OCI-M2 (cell line): Measurements from ENCODE around the gene TSPAN10.

ENCODE experiments used
- DNase-seq: peaks from one replicate; lab custom pipeline; 2025; ENCODE audit not compliant: unreplicated experiment; lab: John Stamatoyannopoulos, UW

Gene TSPAN10

DNA sequence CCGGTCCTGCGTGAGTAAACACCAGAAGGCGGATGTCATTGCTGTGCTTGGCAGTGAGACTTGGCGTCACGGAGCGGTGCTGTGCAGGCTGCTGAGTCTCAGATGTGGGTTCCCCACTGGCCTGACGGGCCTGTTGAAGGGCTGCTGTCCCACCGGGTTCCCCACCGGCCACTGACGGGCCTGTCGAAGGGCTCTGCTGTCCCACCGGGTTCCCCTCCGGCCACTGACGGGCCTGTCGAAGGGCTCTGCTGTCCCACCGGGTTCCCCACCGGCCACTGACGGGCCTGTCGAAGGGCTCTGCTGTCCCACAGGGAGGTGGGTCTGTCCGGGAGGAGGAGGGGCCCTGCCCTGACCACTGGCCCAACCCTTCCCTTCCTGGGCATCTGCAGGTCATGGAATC is 49.6 kb downstream of the TSPAN10 start:
- no peak for DNase-seq

- no peak for DNase-seq
These were observed 51.0 kb downstream of the TSPAN10 start for GRCh38 chr17:81687770-81688541.

GRCh38 chr17:81688616-81689015 is 51.6 kb downstream of the TSPAN10 start:
- no peak for DNase-seq

GRCh38 chr17:81690066-81690465 is 53.1 kb downstream of the TSPAN10 start:
- DNase-seq = no peak

- DNase-seq = no peak
These were observed 53.6 kb downstream of the TSPAN10 start for GRCh38 chr17:81690549-81690948.

DNA sequence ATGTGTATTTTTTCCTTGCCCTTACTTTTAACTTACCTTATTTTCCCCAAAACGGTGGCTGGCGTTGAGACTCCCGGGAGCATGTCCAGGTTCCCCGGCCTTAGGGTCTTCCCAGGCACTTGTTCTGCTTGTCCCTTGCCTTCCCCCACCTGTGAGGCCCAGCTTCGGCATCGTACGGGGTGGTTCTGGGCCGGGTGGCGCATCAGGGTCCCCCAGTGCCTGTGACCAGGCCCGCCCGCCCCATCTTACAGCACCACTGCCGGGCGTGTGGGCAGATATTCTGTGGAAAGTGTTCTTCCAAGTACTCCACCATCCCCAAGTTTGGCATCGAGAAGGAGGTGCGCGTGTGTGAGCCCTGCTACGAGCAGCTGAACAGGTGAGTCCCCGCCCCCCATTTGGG is 54.2 kb downstream of the TSPAN10 start:
- no peak for DNase-seq

DNA sequence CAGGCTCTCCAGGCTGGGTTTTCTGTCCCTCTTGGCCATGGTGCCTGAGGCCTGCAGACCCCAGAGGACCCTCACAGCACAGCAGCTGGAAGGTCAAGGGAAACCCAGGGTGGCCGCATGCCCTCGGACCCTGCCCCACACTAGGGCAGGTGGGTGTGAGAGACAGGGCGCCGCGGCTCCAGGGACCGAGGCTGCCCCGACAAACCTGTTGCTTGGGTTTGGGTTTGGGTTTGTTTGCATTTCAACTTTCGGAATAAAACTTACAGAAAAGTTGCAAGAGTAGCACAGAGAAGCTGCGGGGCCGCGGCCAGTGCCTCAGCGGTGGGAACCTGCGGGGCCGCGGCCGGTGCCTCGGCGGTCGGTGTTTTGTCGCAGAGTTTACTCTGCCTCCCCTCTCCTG is 54.6 kb downstream of the TSPAN10 start:
- DNase-seq = no peak

DNA sequence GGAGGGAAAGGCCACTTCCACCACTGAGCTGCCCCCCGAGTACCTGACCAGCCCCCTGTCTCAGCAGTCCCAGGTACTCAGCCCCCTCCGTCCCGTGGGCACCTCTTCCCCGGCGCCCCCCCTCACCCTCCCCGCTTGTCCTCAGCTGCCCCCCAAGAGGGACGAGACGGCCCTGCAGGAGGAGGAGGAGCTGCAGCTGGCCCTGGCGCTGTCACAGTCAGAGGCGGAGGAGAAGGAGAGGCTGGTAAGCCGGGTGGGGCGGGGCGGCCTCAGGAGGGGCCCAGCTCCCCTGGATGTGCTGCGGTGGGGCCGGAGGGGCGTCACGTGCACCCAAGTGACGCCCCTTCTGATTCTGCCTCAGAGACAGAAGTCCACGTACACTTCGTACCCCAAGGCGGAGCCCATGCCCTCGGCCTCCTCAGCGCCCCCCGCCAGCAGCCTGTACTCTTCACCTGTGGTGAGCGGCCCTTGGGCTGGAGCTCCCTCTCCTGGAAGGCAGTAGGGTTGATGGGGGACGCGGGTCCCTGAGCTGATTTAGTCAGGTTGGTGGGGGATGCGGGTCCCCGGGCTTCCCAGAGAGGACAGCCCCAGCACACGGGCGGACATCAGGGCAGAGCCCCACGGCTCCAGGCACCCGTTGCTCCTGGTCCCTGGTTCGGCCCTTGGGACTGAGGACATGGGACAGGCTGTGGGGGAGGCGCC is 56.7 kb downstream of the TSPAN10 start:
- no peak for DNase-seq

- no peak for DNase-seq
These were observed 57.8 kb downstream of the TSPAN10 start for GRCh38 chr17:81694810-81695209.

GRCh38 chr17:81695211-81695610 is 58.2 kb downstream of the TSPAN10 start:
- DNase-seq = no peak

GRCh38 chr17:81695801-81696200 is 58.8 kb downstream of the TSPAN10 start:
- DNase-seq = no peak

- no peak for DNase-seq
These were observed 59.4 kb downstream of the TSPAN10 start for GRCh38 chr17:81696218-81696941.

DNA sequence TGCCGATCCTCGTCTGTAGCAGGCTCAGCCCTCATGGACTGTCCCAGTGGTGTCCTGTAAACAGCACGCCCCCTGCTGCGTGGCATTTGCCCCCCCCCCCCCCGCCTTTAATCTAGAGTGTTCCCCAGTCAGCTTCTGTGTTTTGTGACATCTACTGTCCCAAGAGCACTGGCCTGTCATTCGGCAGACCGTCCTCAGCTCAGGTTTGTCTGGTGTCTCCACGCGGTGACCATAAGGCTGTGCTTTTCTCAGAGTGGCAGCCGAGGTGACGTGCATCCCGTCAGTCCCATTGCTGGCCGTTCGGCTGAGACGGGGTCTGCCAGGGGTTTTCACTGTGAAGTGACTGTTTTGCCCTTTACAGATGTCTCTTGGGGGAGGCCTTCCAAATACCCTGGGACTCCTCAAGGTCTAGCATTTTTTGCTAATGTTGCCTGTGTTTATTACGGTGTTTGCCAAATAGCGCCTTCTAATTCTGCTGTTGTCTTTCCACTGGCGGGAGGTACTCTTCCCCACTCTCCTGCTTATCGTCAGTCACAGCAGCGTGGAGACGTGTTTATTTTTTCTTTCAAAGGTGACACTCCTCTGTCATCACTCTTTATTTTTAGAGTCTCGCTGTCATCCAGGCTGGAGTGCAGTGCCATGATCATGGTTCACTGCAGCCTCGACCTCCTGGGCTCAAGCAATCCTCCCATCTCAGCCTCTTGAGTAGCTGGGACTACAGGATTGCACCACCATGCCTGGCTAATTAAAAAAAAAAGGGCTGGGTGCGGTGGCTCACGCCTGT is 60.5 kb downstream of the TSPAN10 start:
- DNase-seq = no peak
